ENCODE data around the gene PLPPR1. TPM values are rescaled to one million over a fixed set of nuclear protein-coding genes. Genes with fewer than 3 reads are reported as not detected.

The PLPPR1 gene
- polyA plus RNA-seq, 2 donors, result 0.05 TPM; not detected in 1

DNA sequence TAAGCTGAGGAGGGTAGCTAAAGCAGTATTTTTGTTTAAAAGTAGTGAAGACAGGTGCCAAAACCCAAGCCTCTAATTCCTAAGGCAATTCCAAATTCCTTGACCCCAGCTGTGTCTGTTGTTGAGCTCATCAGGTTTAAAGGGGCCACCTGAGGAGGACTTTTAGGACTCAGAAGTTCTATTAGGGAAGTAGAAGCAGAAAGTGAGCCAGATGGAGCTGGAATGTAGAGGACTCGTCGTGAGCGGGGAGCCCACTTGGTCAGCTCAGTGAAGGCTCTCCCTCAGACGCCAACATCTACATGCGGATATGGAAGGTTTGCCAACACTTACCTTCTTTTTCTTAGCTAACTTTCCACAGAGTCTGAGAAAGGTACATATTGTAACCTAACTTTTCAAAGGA, 102.8 kb downstream of the PLPPR1 start:
- no peak overlapping the region for H3K27ac ChIP-seq (ENCODE audit: low read depth in 2 of 2, low read length in 1 of 2)

GRCh38 chr9:101132801-101133200, 104.3 kb downstream of the PLPPR1 start:
- Histone ChIP-seq H3K9me3 (ENCODE audit: control insufficient read depth in 2 of 2, insufficient read depth in 1 of 2, low read depth in 1 of 2, low read length in 1 of 2) (no peaks in the 10 kb centered on the region), H3K4me1 (ENCODE audit: control insufficient read depth in 2 of 2, insufficient read depth in 2 of 2, low read length in 1 of 2) (no peaks in the 10 kb centered on the region), H3K36me3 (ENCODE audit: control insufficient read depth in 2 of 2, insufficient read depth in 2 of 2, low read length in 1 of 2) (no peaks in the 10 kb centered on the region), H3K27me3 (ENCODE audit: control insufficient read depth in 1 of 2, insufficient read depth in 2 of 2, low read length in 2 of 2) (no peaks in the 10 kb centered on the region), H3K4me3 (ENCODE audit: low read depth in 1 of 2, low read length in 2 of 2) (no peak overlapping the region), H3K27ac (ENCODE audit: low read depth in 2 of 2, low read length in 1 of 2) (no peak overlapping the region)

More for the DNA sequence above, 102.8 kb downstream of the PLPPR1 start:
- Histone ChIP-seq H3K27me3 (ENCODE audit: control insufficient read depth in 1 of 2, insufficient read depth in 2 of 2, low read length in 2 of 2) (no peaks in the 10 kb centered on the region), H3K36me3 (ENCODE audit: control insufficient read depth in 2 of 2, insufficient read depth in 2 of 2, low read length in 1 of 2) (no peaks in the 10 kb centered on the region), H3K9me3 (ENCODE audit: control insufficient read depth in 2 of 2, insufficient read depth in 1 of 2, low read depth in 1 of 2, low read length in 1 of 2) (no peaks in the 10 kb centered on the region), H3K4me1 (ENCODE audit: control insufficient read depth in 2 of 2, insufficient read depth in 2 of 2, low read length in 1 of 2) (no peaks in the 10 kb centered on the region), H3K4me3 (ENCODE audit: low read depth in 1 of 2, low read length in 2 of 2) (no peak overlapping the region)
- 73 to 76% methylated on average over 5 of the region's 5 CpGs for WGBS, 2 donors

GRCh38 chr9:101138509-101138908, 110.0 kb downstream of the PLPPR1 start:
- H3K9me3 ChIP-seq (ENCODE audit: control insufficient read depth in 2 of 2, insufficient read depth in 1 of 2, low read depth in 1 of 2, low read length in 1 of 2), result no peaks in the 10 kb centered on the region
- no peaks in the 10 kb centered on the region for H3K27me3 ChIP-seq (ENCODE audit: control insufficient read depth in 1 of 2, insufficient read depth in 2 of 2, low read length in 2 of 2)
- H3K4me3 ChIP-seq (ENCODE audit: low read depth in 1 of 2, low read length in 2 of 2), result no peak overlapping the region

DNA sequence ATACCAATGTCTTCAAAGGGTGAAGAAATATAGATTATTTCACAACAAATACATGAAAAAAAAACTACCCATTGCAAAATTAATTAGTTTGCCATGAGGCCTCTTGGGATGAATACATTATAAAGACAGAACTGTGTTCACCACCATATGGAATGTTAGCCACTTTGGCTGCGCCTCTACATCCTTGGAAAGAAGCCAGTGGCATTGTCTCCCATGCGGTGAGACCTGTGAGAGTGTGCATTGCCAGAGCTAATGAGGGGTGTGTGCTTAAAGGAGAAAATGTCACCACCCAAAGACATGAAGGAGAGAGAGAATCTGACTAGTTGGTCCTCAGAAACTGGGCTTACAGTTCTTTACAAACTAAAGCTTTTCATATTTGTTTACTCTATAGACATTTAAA, 110.6 kb downstream of the PLPPR1 start:
- WGBS, 2 donors, result 38 to 52% methylated on average over 2 of the region's 2 CpGs
- Histone ChIP-seq H3K9me3 (ENCODE audit: control insufficient read depth in 2 of 2, insufficient read depth in 1 of 2, low read depth in 1 of 2, low read length in 1 of 2) (no peaks in the 10 kb centered on the region), H3K27me3 (ENCODE audit: control insufficient read depth in 1 of 2, insufficient read depth in 2 of 2, low read length in 2 of 2) (no peaks in the 10 kb centered on the region), H3K4me3 (ENCODE audit: low read depth in 1 of 2, low read length in 2 of 2) (no peak overlapping the region), H3K4me1 (ENCODE audit: control insufficient read depth in 2 of 2, insufficient read depth in 2 of 2, low read length in 1 of 2) (no peaks in the 10 kb centered on the region), H3K36me3 (ENCODE audit: control insufficient read depth in 2 of 2, insufficient read depth in 2 of 2, low read length in 1 of 2) (no peaks in the 10 kb centered on the region), H3K27ac (ENCODE audit: low read depth in 2 of 2, low read length in 1 of 2) (no peak overlapping the region)

More at GRCh38 chr9:101138509-101138908, 110.0 kb downstream of the PLPPR1 start:
- no peaks in the 10 kb centered on the region for H3K36me3 ChIP-seq (ENCODE audit: control insufficient read depth in 2 of 2, insufficient read depth in 2 of 2, low read length in 1 of 2)
- no peak overlapping the region for H3K27ac ChIP-seq (ENCODE audit: low read depth in 2 of 2, low read length in 1 of 2)
- H3K4me1 ChIP-seq (ENCODE audit: control insufficient read depth in 2 of 2, insufficient read depth in 2 of 2, low read length in 1 of 2), result no peaks in the 10 kb centered on the region

- Histone ChIP-seq H3K36me3 (ENCODE audit: control insufficient read depth in 2 of 2, insufficient read depth in 2 of 2, low read length in 1 of 2) (no peaks in the 10 kb centered on the region), H3K4me1 (ENCODE audit: control insufficient read depth in 2 of 2, insufficient read depth in 2 of 2, low read length in 1 of 2) (no peaks in the 10 kb centered on the region), H3K9me3 (ENCODE audit: control insufficient read depth in 2 of 2, insufficient read depth in 1 of 2, low read depth in 1 of 2, low read length in 1 of 2) (no peaks in the 10 kb centered on the region), H3K27me3 (ENCODE audit: control insufficient read depth in 1 of 2, insufficient read depth in 2 of 2, low read length in 2 of 2) (no peaks in the 10 kb centered on the region), H3K4me3 (ENCODE audit: low read depth in 1 of 2, low read length in 2 of 2) (no peak overlapping the region), H3K27ac (ENCODE audit: low read depth in 2 of 2, low read length in 1 of 2) (no peak overlapping the region)
- 55 to 70% methylated on average over 4 of the region's 4 CpGs for WGBS, 2 donors
Observed at GRCh38 chr9:101140764-101141163, 112.2 kb downstream of the PLPPR1 start.

- H3K4me1 ChIP-seq (ENCODE audit: control insufficient read depth in 2 of 2, insufficient read depth in 2 of 2, low read length in 1 of 2), result no peaks in the 10 kb centered on the region
- H3K27ac ChIP-seq (ENCODE audit: low read depth in 2 of 2, low read length in 1 of 2), result no peak overlapping the region
- WGBS, 2 donors, result 69 to 77% methylated on average over 4 of the region's 4 CpGs
- no peak overlapping the region for H3K4me3 ChIP-seq (ENCODE audit: low read depth in 1 of 2, low read length in 2 of 2)
- no peaks in the 10 kb centered on the region for H3K27me3 ChIP-seq (ENCODE audit: control insufficient read depth in 1 of 2, insufficient read depth in 2 of 2, low read length in 2 of 2)
- H3K9me3 ChIP-seq (ENCODE audit: control insufficient read depth in 2 of 2, insufficient read depth in 1 of 2, low read depth in 1 of 2, low read length in 1 of 2), result peaks cover 0 to 2% of the 10 kb centered on the region in 2 donors
- H3K36me3 ChIP-seq (ENCODE audit: control insufficient read depth in 2 of 2, insufficient read depth in 2 of 2, low read length in 1 of 2), result no peaks in the 10 kb centered on the region
Observed at GRCh38 chr9:101146508-101146907, 118.0 kb downstream of the PLPPR1 start.

DNA sequence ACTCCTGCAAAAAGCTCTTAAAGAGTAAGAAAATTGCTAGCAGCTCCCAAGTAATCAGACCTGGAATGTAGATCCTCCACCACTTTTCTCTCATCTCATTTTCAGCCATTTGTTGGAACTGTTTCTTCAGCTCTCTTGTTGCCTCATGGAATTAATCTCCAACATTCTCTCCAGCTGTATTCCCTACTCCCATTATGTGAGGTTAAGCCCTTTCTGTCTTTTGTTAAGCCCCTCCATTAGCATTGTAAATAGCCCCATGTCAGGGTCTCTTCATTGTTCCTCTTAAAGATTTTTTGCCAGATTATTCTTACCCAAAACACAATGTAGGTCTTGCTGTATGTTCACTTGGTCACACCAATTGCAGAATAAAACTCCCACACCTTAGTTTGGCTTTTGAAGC, 119.8 kb downstream of the PLPPR1 start:
- Histone ChIP-seq H3K27ac (ENCODE audit: low read depth in 2 of 2, low read length in 1 of 2) (no peak overlapping the region), H3K4me3 (ENCODE audit: low read depth in 1 of 2, low read length in 2 of 2) (no peak overlapping the region), H3K27me3 (ENCODE audit: control insufficient read depth in 1 of 2, insufficient read depth in 2 of 2, low read length in 2 of 2) (no peaks in the 10 kb centered on the region), H3K9me3 (ENCODE audit: control insufficient read depth in 2 of 2, insufficient read depth in 1 of 2, low read depth in 1 of 2, low read length in 1 of 2) (peaks cover 0 to 2% of the 10 kb centered on the region in 2 donors), H3K36me3 (ENCODE audit: control insufficient read depth in 2 of 2, insufficient read depth in 2 of 2, low read length in 1 of 2) (no peaks in the 10 kb centered on the region), H3K4me1 (ENCODE audit: control insufficient read depth in 2 of 2, insufficient read depth in 2 of 2, low read length in 1 of 2) (no peaks in the 10 kb centered on the region)

- H3K4me3 ChIP-seq (ENCODE audit: low read depth in 1 of 2, low read length in 2 of 2), result no peak overlapping the region
- H3K4me1 ChIP-seq (ENCODE audit: control insufficient read depth in 2 of 2, insufficient read depth in 2 of 2, low read length in 1 of 2), result no peaks in the 10 kb centered on the region
- no peaks in the 10 kb centered on the region for H3K36me3 ChIP-seq (ENCODE audit: control insufficient read depth in 2 of 2, insufficient read depth in 2 of 2, low read length in 1 of 2)
- H3K9me3 ChIP-seq (ENCODE audit: control insufficient read depth in 2 of 2, insufficient read depth in 1 of 2, low read depth in 1 of 2, low read length in 1 of 2), result no peaks in the 10 kb centered on the region
- H3K27ac ChIP-seq (ENCODE audit: low read depth in 2 of 2, low read length in 1 of 2), result no peak overlapping the region
- 57 to 61% methylated on average over 3 of the region's 3 CpGs for WGBS, 2 donors
- no peaks in the 10 kb centered on the region for H3K27me3 ChIP-seq (ENCODE audit: control insufficient read depth in 1 of 2, insufficient read depth in 2 of 2, low read length in 2 of 2)
Observed at GRCh38 chr9:101158361-101158760, 129.8 kb downstream of the PLPPR1 start.

DNA sequence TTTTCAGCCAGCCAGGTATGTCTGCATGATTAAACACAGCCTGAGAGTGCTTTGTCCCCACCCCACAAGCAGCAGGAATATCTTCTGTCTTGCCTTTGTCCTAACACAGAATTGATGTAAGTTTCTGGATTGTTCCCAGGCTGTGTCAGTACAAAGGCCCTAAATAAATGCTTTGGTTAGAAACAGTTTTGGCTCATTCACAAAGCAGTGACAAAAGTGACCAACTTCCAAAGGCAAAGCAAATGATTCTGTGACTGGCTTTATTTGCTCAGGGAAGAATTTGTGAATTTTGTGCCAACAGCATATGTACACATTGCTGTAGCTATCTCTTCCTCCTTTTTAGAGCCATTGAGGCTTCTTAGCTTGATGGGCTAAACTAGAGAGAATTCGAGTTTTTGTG, 133.7 kb downstream of the PLPPR1 start:
- H3K36me3 ChIP-seq (ENCODE audit: control insufficient read depth in 2 of 2, insufficient read depth in 2 of 2, low read length in 1 of 2), result no peaks in the 10 kb centered on the region
- H3K27me3 ChIP-seq (ENCODE audit: control insufficient read depth in 1 of 2, insufficient read depth in 2 of 2, low read length in 2 of 2), result no peaks in the 10 kb centered on the region
- H3K9me3 ChIP-seq (ENCODE audit: control insufficient read depth in 2 of 2, insufficient read depth in 1 of 2, low read depth in 1 of 2, low read length in 1 of 2), result no peaks in the 10 kb centered on the region
- no peak overlapping the region for H3K27ac ChIP-seq (ENCODE audit: low read depth in 2 of 2, low read length in 1 of 2)
- WGBS, 2 donors, result 29 to 41% methylated on average over 1 of the region's 1 CpG
- no peak overlapping the region for H3K4me3 ChIP-seq (ENCODE audit: low read depth in 1 of 2, low read length in 2 of 2)
- no peaks in the 10 kb centered on the region for H3K4me1 ChIP-seq (ENCODE audit: control insufficient read depth in 2 of 2, insufficient read depth in 2 of 2, low read length in 1 of 2)

DNA sequence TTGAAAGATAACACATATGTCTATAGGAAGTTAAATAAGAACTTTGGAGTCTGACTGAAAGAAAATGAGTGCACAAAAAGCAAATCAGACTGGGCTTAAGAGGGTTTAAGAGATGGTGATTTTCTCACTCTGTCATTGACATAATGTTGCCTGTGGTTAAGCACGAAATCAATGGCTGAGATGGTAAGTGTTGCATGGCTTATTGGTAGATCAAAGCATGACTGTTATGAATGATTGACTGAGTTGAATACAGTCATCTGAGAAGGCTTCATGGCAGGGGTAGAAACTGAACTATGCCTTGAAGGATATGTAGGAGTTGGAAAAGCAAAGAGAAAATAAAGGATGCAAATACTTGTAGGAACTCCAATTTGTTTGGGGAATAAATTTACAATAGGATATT, 136.6 kb downstream of the PLPPR1 start:
- 57 to 71% methylated on average over 1 of the region's 1 CpG for WGBS, 2 donors
- Histone ChIP-seq H3K4me1 (ENCODE audit: control insufficient read depth in 2 of 2, insufficient read depth in 2 of 2, low read length in 1 of 2) (no peaks in the 10 kb centered on the region), H3K4me3 (ENCODE audit: low read depth in 1 of 2, low read length in 2 of 2) (no peak overlapping the region), H3K27me3 (ENCODE audit: control insufficient read depth in 1 of 2, insufficient read depth in 2 of 2, low read length in 2 of 2) (no peaks in the 10 kb centered on the region), H3K36me3 (ENCODE audit: control insufficient read depth in 2 of 2, insufficient read depth in 2 of 2, low read length in 1 of 2) (no peaks in the 10 kb centered on the region), H3K27ac (ENCODE audit: low read depth in 2 of 2, low read length in 1 of 2) (no peak overlapping the region), H3K9me3 (ENCODE audit: control insufficient read depth in 2 of 2, insufficient read depth in 1 of 2, low read depth in 1 of 2, low read length in 1 of 2) (no peaks in the 10 kb centered on the region)
